Activated CD4-positive, alpha-beta T cell treated with anti-CD3 and anti-CD28 coated beads, Interleukin-2, amount 10 ng/mL, durations not matched to agents 7 days and 5 days (primary cell): Measurements from ENCODE around the gene AGBL3. TPM values are rescaled to one million over a fixed set of nuclear protein-coding genes. Genes with fewer than 3 reads are reported as not detected.
"Not testable (repeated sequence)": the region's sequence is repeated elsewhere in the genome, so short reads cannot be mapped to it uniquely, and the experiment has no call there.

ENCODE experiments used
- CTCF ChIA-PET: fragments of 350-600 bp; sonication (Branson Sonifier 250); formaldehyde crosslinking; loops from one replicate; lab custom pipeline; 2021; ENCODE audit warnings: antibody characterized with exemption; lab: Charles Lee
- POLR2A ChIA-PET: fragments of 350-600 bp; sonication (Branson Sonifier 250); formaldehyde crosslinking; loops from one replicate; lab custom pipeline; 2021; ENCODE audit warnings: antibody characterized with exemption; lab: Charles Lee
- DNase-seq: peaks from one replicate; pipeline ENCODE4 v3.0.0-alpha.2; 2020
- H3K27ac Mint-ChIP-seq: one replicate; pipeline ENCODE4 v1.8.0; 2021; ENCODE audit warnings: mild to moderate bottlenecking, moderate library complexity, mixed read lengths
- H3K27me3 Mint-ChIP-seq: one replicate; pipeline ENCODE4 v1.8.0; 2021; ENCODE audit warnings: mixed read lengths
- H3K36me3 Mint-ChIP-seq: one replicate; pipeline ENCODE4 v1.8.0; 2021; ENCODE audit warnings: low read depth, mixed read lengths
- H3K4me1 Mint-ChIP-seq: one replicate; pipeline ENCODE4 v1.8.0; 2021; ENCODE audit warnings: mixed read lengths
- H3K4me3 Mint-ChIP-seq: one replicate; pipeline ENCODE4 v1.8.0; 2021; ENCODE audit warnings: mild to moderate bottlenecking, moderate library complexity, mixed read lengths
- H3K9me3 Mint-ChIP-seq: one replicate; pipeline ENCODE4 v1.8.0; 2021; ENCODE audit warnings: mixed read lengths
- total RNA-seq, 2 experiments: library from RNA; stranded (reverse); gene quantifications; one replicate each; pipeline ENCODE4 v1.2.3, GENCODE V29; 2021

The AGBL3 gene
- total RNA-seq, 2 experiments from 2014 or later = 1.9 TPM

DNA sequence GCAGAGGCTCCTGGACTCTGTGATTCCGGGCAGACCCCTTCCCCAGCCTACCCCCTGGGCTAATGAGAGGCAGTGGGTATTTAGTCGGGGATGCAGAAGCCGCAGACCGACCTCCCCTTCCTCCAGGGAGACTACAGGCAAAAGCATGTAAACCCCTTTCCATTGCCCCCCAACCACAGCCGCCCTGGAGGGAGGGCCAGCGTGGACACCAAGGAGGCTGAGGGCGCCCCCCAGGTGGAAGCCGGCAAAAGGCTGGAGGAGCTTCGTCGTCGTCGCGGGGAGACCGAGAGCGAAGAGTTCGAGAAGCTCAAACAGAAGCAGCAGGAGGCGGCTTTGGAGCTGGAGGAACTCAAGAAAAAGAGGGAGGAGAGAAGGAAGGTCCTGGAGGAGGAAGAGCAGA is 39.0 kb upstream of the AGBL3 start:
- ChIA-PET CTCF (interaction anchor here (0.7 to 1.1 kb wide), 3 partner anchors 10 to 31 kb away, joined by 3 to 6 read pairs (median 4); no protein-coding TSS in a partner anchor), POLR2A (no interaction called here)
- Mint-ChIP-seq H3K9me3 (no peaks in the 10 kb centered on the region), H3K27ac (no peak overlapping the region), H3K4me1 (peaks cover 13% of the 10 kb centered on the region), H3K27me3 (no peaks in the 10 kb centered on the region), H3K36me3 (no peaks in the 10 kb centered on the region), H3K4me3 (no peak overlapping the region)
- DNase-seq = no peak

DNA sequence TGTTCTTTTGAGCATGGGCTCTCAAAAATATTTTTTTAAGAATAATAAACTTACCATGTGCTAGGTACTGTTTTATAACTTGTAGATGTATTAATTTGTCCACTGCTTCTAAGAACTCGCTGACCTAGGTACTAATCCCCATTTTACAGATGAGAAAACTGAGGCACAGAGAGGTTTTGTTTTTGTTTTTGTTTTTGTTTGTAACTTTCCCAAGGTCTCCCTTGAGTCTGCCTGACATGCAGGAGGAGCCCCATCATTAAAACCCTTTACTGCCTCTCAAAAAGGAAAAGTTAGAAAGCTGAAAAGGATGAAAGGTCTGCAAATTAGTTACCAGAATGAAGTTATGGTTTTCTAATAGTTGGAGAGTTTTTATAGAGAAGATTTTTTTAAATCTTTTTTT is 38.5 kb upstream of the AGBL3 start:
- POLR2A ChIA-PET = no interaction called here
- CTCF ChIA-PET = interaction anchor here (0.7 to 1.1 kb wide), 3 partner anchors 9 to 31 kb away, joined by 3 to 6 read pairs (median 4); no protein-coding TSS in a partner anchor
- no peaks in the 10 kb centered on the region for H3K27me3 Mint-ChIP-seq
- peaks cover 13% of the 10 kb centered on the region for H3K4me1 Mint-ChIP-seq
- no peak for DNase-seq
- no peak overlapping the region for H3K4me3 Mint-ChIP-seq
- H3K9me3 Mint-ChIP-seq = no peaks in the 10 kb centered on the region
- H3K27ac Mint-ChIP-seq = no peak overlapping the region
- H3K36me3 Mint-ChIP-seq = no peaks in the 10 kb centered on the region

DNA sequence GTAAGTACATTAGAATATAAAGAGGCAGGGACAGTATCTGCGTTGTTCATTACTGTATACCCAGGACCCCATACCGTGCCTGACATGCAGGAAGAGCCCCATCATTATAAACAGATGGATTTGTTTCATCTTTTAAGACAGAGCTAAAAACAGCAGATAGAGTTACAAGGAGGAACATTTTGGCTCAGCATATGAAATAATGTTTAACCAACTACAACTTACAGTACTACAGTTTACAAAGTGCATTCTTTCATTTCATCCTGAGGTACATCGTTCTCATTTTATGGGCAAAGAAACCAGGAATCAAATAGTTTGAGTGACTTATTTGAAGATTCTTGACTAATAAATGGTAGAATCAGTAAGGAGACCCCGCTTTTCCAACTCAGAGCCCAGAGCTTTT is 38.1 kb upstream of the AGBL3 start:
- no peaks in the 10 kb centered on the region for H3K9me3 Mint-ChIP-seq
- H3K4me3 Mint-ChIP-seq = no peak overlapping the region
- ChIA-PET POLR2A (no interaction called here), CTCF (interaction anchor here (0.7 kb wide), 2 partner anchors 31 to 265 kb away, joined by 3 to 6 read pairs; no protein-coding TSS in a partner anchor)
- H3K4me1 Mint-ChIP-seq = peaks cover 13% of the 10 kb centered on the region
- DNase-seq = no peak
- H3K27me3 Mint-ChIP-seq = no peaks in the 10 kb centered on the region
- H3K36me3 Mint-ChIP-seq = no peaks in the 10 kb centered on the region
- H3K27ac Mint-ChIP-seq = no peak overlapping the region

DNA sequence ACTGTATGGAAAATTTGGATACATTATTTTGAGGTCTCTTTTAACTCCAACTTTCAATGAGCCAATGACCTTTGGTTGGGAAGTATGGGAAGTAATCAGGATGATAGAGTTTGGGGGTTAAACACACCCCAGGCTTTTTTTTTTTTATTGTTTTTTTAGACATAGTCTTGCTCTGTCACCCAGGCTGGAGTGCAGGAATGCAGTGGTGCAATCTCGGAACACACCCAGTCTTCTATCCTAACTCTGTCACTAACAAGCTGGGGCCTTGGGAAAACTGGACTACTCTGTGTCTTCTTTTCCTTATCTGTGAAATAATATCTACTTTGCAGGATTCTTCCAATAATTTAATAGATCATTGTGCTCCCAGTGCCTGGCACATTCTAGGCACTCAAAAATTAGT is 37.6 kb upstream of the AGBL3 start:
- Mint-ChIP-seq H3K27ac (no peak overlapping the region), H3K36me3 (no peaks in the 10 kb centered on the region), H3K9me3 (no peaks in the 10 kb centered on the region), H3K27me3 (no peaks in the 10 kb centered on the region), H3K4me1 (peaks cover 13% of the 10 kb centered on the region), H3K4me3 (no peak overlapping the region)
- DNase-seq = no peak
- POLR2A ChIA-PET = no interaction called here
- CTCF ChIA-PET = interaction anchor here (0.7 kb wide), 1 partner anchor 265 kb away, joined by 3 read pairs; no protein-coding TSS in a partner anchor

DNA sequence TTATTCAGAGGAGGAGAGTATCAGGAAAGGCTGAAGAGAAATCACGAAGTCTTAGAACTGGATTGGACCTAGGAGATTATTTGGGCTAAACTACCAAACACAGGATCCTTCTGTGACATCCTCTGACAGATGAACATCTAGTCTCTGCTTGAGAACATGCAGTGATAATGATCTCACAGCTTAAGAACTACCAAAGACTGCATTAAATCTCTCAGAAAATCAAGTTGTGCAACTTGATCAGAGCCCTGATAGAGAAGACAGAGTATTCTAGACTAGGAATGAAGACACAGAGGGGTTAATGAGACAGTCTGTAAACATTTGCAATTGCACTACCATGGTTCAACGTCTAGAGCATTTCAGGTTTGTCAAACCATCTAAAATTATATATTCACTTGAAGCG is 37.1 kb upstream of the AGBL3 start:
- CTCF ChIA-PET = no interaction called here
- H3K9me3 Mint-ChIP-seq = no peaks in the 10 kb centered on the region
- H3K27ac Mint-ChIP-seq = no peak overlapping the region
- no peaks in the 10 kb centered on the region for H3K36me3 Mint-ChIP-seq
- H3K27me3 Mint-ChIP-seq = no peaks in the 10 kb centered on the region
- no peak for DNase-seq
- peaks cover 13% of the 10 kb centered on the region for H3K4me1 Mint-ChIP-seq
- POLR2A ChIA-PET = no interaction called here
- H3K4me3 Mint-ChIP-seq = no peak overlapping the region

DNA sequence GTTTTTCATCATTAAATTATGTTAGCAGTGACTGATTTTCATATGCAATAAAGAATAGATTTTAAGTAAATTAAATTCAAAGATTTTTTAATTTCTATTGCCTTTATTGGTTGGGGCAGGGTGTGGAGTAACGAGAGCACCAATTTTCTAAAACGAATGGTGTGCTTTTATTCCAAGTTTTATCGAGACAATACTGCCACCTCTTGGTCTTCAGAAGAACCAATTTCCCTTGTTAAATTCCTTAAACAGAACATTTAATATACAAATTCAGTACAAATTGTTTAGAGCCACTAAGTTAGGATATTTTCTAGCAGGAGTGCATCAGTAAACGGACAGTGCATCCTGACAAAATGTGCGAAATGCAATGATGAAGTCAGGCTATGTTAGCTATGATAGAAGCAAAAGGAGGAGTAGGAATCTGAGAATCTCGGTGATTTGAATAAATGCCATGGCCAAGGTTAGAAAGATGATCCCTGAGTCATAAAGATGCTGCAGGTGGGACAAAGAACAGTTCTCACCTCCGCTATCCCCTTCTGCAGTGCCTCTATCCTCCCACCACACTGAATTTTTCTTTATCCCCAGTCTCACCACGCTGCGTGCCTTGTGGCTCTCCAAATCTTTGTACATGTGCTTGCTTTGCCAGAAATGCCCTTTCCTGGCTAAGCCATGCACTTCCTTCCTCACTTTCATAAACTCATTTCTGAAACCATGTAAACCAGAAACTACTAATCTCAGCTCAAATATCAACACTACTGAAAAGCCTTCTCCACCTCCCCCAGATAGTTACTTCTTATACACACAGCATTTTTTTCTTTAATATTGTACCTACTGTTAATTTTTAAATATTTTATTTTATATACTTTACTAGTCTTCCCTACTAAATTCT is 31.9 kb upstream of the AGBL3 start:
- Mint-ChIP-seq H3K27ac (no peak overlapping the region), H3K4me3 (no peak overlapping the region), H3K36me3 (no peaks in the 10 kb centered on the region), H3K9me3 (no peaks in the 10 kb centered on the region), H3K4me1 (peaks cover 3% of the 10 kb centered on the region), H3K27me3 (no peaks in the 10 kb centered on the region)
- ChIA-PET CTCF (interaction anchor here (1.8 to 2.0 kb wide), 2 partner anchors 9 to 252 kb away, joined by 5 read pairs; no protein-coding TSS in a partner anchor), POLR2A (no interaction called here)
- DNase-seq = peak; percentile 24

DNA sequence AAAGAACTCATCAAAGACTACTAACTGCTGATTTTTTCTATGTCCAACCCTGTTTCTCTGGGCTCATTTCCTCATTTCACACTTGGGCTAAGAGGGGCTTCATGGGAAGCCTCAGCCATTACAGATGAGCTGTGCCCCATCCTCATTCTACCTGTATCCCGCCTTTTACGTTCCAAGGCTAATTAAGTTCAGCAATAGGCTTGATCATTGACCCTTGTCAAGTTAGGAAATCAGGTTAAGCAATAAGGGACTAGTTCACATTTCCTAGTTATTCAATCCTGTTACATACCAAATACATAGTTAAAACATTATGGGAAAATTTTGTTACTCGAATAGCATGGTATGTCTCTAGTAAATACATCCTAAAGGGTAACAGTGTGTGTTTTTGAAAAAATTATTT is 29.3 kb upstream of the AGBL3 start:
- ChIA-PET POLR2A (no interaction called here), CTCF (interaction anchor here (1.1 kb wide), 1 partner anchor 10 kb away, joined by 3 read pairs; no protein-coding TSS in a partner anchor)
- Mint-ChIP-seq H3K9me3 (no peaks in the 10 kb centered on the region), H3K4me3 (no peak overlapping the region), H3K27ac (no peak overlapping the region), H3K36me3 (no peaks in the 10 kb centered on the region), H3K4me1 (peaks cover 3% of the 10 kb centered on the region), H3K27me3 (no peaks in the 10 kb centered on the region)
- no peak for DNase-seq

DNA sequence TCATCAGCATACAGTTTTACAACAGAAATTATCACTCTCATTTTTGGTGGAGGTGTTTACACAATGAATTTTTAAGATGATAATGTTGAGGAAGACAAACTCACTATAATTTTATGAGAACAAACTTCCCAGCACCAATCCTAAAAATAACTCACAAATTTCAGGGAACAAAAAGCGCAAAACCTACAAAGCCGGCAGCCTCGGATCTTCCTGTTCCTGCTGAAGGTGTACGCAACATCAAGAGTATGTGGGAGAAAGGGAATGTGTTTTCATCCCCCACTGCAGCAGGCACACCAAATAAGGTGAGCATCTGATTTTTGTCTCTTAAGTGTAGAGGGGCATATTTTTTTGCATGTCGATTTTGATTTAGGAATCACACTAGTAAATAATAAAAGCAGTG is 26.5 kb upstream of the AGBL3 start:
- CTCF ChIA-PET = interaction anchor here (0.6 kb wide), 1 partner anchor 270 kb away, joined by 3 read pairs; no protein-coding TSS in a partner anchor
- Mint-ChIP-seq H3K27me3 (peaks cover 4% of the 10 kb centered on the region), H3K36me3 (no peaks in the 10 kb centered on the region), H3K27ac (no peak overlapping the region), H3K4me1 (no peaks in the 10 kb centered on the region), H3K9me3 (no peaks in the 10 kb centered on the region), H3K4me3 (no peak overlapping the region)
- POLR2A ChIA-PET = no interaction called here
- DNase-seq = no peak

DNA sequence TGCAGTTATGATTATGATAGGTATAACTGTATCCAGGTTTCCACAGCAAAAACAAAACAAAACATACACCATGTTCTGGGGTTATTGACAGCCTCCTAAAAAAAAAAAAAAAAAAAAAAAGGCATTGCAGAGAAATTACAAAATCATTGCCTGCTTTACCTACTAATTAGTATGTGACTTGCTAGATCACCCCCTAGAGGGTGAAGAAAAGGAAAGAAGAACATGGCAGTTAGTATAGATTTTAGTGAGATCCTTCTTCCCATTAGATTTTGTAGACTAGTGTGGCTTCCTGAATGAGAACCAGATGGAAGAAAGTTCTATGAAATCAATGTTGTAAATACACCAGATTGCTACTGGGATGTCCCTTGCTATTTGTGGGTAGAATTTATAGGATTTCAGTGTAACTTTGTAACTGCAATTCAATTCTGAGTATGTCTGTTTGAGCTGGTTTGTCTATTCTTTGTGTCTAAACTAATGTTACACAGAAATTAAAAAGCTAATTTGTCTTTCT is 24.0 kb upstream of the AGBL3 start:
- CTCF ChIA-PET = interaction anchor here (0.9 kb wide), 1 partner anchor 21 kb away, joined by 3 read pairs; no protein-coding TSS in a partner anchor

DNA sequence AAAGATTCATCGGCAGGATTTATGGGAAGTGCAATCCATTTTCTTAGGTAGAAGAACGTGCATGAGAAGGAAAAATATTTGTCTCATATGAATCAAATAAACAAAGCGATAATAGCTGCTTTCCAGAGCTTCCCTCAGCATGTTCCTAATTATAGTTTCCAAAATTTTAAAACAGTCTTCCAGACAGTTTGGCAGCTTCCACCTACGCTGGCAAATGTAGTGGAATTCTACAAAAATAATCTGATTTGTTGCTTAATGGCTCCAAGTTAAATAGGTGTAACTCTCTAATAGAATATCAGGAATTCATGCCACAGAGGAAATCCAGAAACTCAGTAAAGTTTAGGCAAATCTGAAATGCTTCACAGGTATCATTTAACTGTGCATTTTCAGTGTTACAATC is 23.3 kb upstream of the AGBL3 start:
- no peaks in the 10 kb centered on the region for H3K9me3 Mint-ChIP-seq
- ChIA-PET POLR2A (no interaction called here), CTCF (interaction anchor here (0.9 kb wide), 1 partner anchor 21 kb away, joined by 3 read pairs; no protein-coding TSS in a partner anchor)
- H3K27me3 Mint-ChIP-seq = peaks cover 4% of the 10 kb centered on the region
- no peaks in the 10 kb centered on the region for H3K4me1 Mint-ChIP-seq
- no peaks in the 10 kb centered on the region for H3K36me3 Mint-ChIP-seq
- no peak overlapping the region for H3K4me3 Mint-ChIP-seq
- H3K27ac Mint-ChIP-seq = no peak overlapping the region
- DNase-seq = no peak

More for the DNA sequence above, 24.0 kb upstream of the AGBL3 start:
- DNase-seq = no peak
- POLR2A ChIA-PET = no interaction called here
- Mint-ChIP-seq H3K27ac (no peak overlapping the region), H3K4me1 (no peaks in the 10 kb centered on the region), H3K36me3 (no peaks in the 10 kb centered on the region), H3K27me3 (peaks cover 4% of the 10 kb centered on the region), H3K9me3 (no peaks in the 10 kb centered on the region), H3K4me3 (no peak overlapping the region)

DNA sequence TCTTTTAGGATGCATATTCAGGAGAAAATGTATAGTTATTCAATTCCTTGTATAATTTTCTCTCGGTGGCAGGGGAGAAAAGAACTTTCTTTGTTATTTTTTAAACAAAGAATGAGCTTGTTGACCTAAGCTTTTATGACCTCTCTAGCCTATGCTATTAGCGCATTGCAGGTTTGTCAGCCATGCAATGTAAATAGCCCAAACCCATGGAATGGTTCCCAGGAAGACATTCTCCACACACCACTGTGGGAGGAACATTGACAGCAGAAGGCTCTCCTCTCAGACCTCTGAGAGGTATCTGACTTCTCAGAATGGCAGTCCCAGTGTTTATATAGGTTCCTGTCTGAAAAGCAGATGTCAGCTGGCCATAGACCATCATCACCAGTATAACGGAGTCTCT is 19.6 kb upstream of the AGBL3 start:
- no peak overlapping the region for H3K27ac Mint-ChIP-seq
- no peaks in the 10 kb centered on the region for H3K4me1 Mint-ChIP-seq
- no peaks in the 10 kb centered on the region for H3K36me3 Mint-ChIP-seq
- H3K4me3 Mint-ChIP-seq = no peak overlapping the region
- POLR2A ChIA-PET = no interaction called here
- CTCF ChIA-PET = interaction anchor here (1.2 to 3.0 kb wide), 2 partner anchors 10 to 247 kb away, joined by 5 to 7 read pairs; no protein-coding TSS in a partner anchor
- peaks cover 12% of the 10 kb centered on the region for H3K27me3 Mint-ChIP-seq
- DNase-seq = no peak
- H3K9me3 Mint-ChIP-seq = no peaks in the 10 kb centered on the region

DNA sequence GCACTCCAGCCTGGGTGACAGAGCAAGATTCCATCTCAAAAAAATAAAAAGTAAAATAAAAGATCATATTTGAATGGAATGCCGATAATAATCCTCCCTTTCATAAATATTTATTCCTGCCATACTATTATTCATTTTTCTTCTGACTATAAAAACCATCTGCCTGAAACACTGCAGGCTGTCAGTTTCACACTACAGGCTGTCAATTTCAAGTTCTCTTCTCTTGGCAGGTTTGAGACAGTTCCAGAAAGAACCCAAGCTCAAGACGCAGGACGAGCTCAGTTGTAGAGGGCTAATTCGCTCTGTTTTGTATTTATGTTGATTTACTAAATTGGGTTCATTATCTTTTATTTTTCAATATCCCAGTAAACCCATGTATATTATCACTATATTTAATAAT is 18.2 kb upstream of the AGBL3 start:
- POLR2A ChIA-PET = no interaction called here
- Mint-ChIP-seq H3K4me3 (no peak overlapping the region), H3K4me1 (no peaks in the 10 kb centered on the region), H3K27ac (no peak overlapping the region), H3K27me3 (peaks cover 13% of the 10 kb centered on the region), H3K9me3 (no peaks in the 10 kb centered on the region), H3K36me3 (no peaks in the 10 kb centered on the region)
- DNase-seq = no peak
- CTCF ChIA-PET = interaction anchor here (0.7 to 3.0 kb wide), 2 partner anchors 8 to 19 kb away, joined by 3 to 7 read pairs; no protein-coding TSS in a partner anchor

DNA sequence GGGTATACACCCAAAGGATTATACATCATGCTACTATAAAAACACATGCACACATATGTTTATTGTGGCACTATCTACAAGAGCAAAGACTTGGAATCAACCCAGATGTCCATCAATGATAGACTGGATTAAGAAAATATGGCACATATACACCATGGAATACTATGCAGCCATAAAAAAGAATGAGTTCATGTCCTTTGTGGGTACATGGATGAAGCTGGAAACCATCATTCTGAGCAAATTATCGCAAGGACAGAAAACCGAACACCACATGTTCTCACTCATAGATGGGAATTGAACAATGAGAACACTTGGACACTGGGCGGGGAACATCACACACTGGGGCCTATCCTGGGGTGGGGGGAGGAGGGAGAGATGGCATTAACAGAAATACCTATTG is 4.7 kb upstream of the AGBL3 start:
- H3K27me3 Mint-ChIP-seq, POLR2A ChIA-PET, H3K4me3 Mint-ChIP-seq, H3K36me3 Mint-ChIP-seq, CTCF ChIA-PET, DNase-seq, H3K9me3 Mint-ChIP-seq, H3K27ac Mint-ChIP-seq: not testable (repeated sequence)
- H3K4me1 Mint-ChIP-seq = peaks cover 11% of the 10 kb centered on the region
